Dendritic cell treated with granulocyte-macrophage colony-stimulating factor and Interleukin-4, amounts not matched to agents 40 ng/mL and 50 ng/mL, for 4 days (primary cell): ENCODE results near the gene ADGRE1.
"Not testable (repeated sequence)": the region's sequence is repeated elsewhere in the genome, so short reads cannot be mapped to it uniquely, and the experiment has no call there.

Experiments
- H3K27ac Mint-ChIP-seq: one replicate; pipeline ENCODE4 v1.8.0; 2022; ENCODE audit warnings: mild to moderate bottlenecking, mixed read lengths
- H3K27me3 Mint-ChIP-seq: one replicate; pipeline ENCODE4 v1.8.0; 2022; ENCODE audit warnings: mild to moderate bottlenecking, mixed read lengths
- H3K36me3 Mint-ChIP-seq: one replicate; pipeline ENCODE4 v1.8.0; 2022; ENCODE audit warnings: low read depth, mixed read lengths
- H3K4me1 Mint-ChIP-seq: one replicate; pipeline ENCODE4 v1.8.0; 2022; ENCODE audit warnings: low read depth, mixed read lengths
- H3K4me3 Mint-ChIP-seq: one replicate; pipeline ENCODE4 v1.8.0; 2022; ENCODE audit warnings: mild to moderate bottlenecking, moderate library complexity, mixed read lengths
- H3K9me3 Mint-ChIP-seq: one replicate; pipeline ENCODE4 v1.8.0; 2022; ENCODE audit warnings: mixed read lengths
- intact Hi-C: fragments of 100-400 bp; cut with micrococcal nuclease; formaldehyde crosslinking; loops from one replicate; pipeline ENCODE4 v1.15.0; 2022

The ADGRE1 gene

GRCh38 chr19:6864325-6864940 lies 22.9 kb upstream of the ADGRE1 start:
- no peak overlapping the region for H3K4me3 Mint-ChIP-seq
- no peaks in the 10 kb centered on the region for H3K9me3 Mint-ChIP-seq
- peaks cover 46% of the 10 kb centered on the region for H3K4me1 Mint-ChIP-seq
- H3K36me3 Mint-ChIP-seq = no peaks in the 10 kb centered on the region
- intact Hi-C loops = loop anchor here (10.0 kb wide), 1 partner anchor 90 kb away; the partner anchor contains the start of gene VAV1
- peak overlapping the region; percentile 58 for H3K27ac Mint-ChIP-seq
- peaks cover 2% of the 10 kb centered on the region for H3K27me3 Mint-ChIP-seq

DNA sequence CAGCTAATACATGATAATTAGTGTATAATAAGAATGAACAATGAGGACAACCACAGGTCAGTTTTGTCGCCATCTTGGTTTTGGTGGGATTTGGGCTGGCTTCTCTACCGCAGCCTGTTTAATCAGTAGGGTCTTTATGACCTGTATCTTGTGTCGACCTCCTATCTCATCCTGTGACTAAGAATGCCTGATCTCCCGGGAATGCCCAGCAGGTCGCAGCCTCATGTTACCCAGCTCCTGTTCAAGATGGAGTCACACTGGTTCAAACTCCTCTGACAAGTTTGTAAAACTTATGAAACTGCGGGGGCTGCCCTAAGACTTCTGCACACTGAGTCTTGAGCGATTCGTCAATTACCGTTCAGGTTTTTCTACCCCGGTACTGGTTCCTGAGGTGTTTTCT lies 21.5 kb upstream of the ADGRE1 start:
- H3K4me3 Mint-ChIP-seq = no peak overlapping the region
- intact Hi-C loops = loop anchor here (10.0 kb wide), 1 partner anchor 91 kb away; the partner anchor contains the start of gene VAV1
- peaks cover 2% of the 10 kb centered on the region for H3K27me3 Mint-ChIP-seq
- H3K36me3 Mint-ChIP-seq = no peaks in the 10 kb centered on the region
- H3K9me3 Mint-ChIP-seq = no peaks in the 10 kb centered on the region
- peaks cover 52% of the 10 kb centered on the region for H3K4me1 Mint-ChIP-seq
- peak overlapping the region; percentile 66 for H3K27ac Mint-ChIP-seq

- peak overlapping the region; percentile 66 for H3K27ac Mint-ChIP-seq
- H3K4me3 Mint-ChIP-seq = no peak overlapping the region
- H3K4me1 Mint-ChIP-seq = peaks cover 47% of the 10 kb centered on the region
- intact Hi-C loops = loop anchor here (10.0 kb wide), 1 partner anchor 92 kb away; the partner anchor contains the start of gene VAV1
- H3K36me3 Mint-ChIP-seq = no peaks in the 10 kb centered on the region
- H3K27me3 Mint-ChIP-seq = peaks cover 2% of the 10 kb centered on the region
- no peaks in the 10 kb centered on the region for H3K9me3 Mint-ChIP-seq
Measured at GRCh38 chr19:6866741-6867151, 20.6 kb upstream of the ADGRE1 start.

DNA sequence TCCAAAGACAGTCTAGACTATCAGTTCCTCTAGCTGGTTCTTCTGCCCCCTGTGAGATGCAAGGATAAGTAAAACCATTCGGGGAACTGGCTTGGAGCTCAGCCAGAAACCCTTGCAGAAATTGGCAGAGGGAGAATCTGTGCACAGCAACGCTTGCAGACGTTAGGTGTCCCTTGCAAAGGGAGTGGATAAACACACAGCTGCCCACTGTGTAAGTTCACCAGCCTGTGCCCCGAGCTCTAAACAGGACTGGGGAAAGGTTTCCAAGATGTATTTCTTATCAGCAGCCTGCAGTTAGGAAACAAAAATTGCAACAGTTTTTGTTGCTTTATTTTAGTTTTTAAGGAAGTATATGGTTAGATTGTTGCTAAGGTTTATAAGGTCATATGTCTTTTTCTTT lies 19.0 kb upstream of the ADGRE1 start:
- Mint-ChIP-seq H3K27me3 (peaks cover 2% of the 10 kb centered on the region), H3K36me3 (no peaks in the 10 kb centered on the region), H3K9me3 (no peaks in the 10 kb centered on the region), H3K4me3 (no peak overlapping the region), H3K27ac (peak overlapping the region; percentile 76), H3K4me1 (peaks cover 43% of the 10 kb centered on the region)
- intact Hi-C loops = loop anchor here (10.0 kb wide), 1 partner anchor 94 kb away; the partner anchor contains the start of gene VAV1

- not testable (repeated sequence) for H3K36me3 Mint-ChIP-seq, H3K27me3 Mint-ChIP-seq, H3K4me3 Mint-ChIP-seq, H3K27ac Mint-ChIP-seq, H3K9me3 Mint-ChIP-seq
- peaks cover 40% of the 10 kb centered on the region for H3K4me1 Mint-ChIP-seq
- intact Hi-C loops = loop anchor here (10.0 kb wide), 1 partner anchor 95 kb away; the partner anchor contains the start of gene VAV1
Measured at GRCh38 chr19:6869151-6869882, 18.1 kb upstream of the ADGRE1 start.

DNA sequence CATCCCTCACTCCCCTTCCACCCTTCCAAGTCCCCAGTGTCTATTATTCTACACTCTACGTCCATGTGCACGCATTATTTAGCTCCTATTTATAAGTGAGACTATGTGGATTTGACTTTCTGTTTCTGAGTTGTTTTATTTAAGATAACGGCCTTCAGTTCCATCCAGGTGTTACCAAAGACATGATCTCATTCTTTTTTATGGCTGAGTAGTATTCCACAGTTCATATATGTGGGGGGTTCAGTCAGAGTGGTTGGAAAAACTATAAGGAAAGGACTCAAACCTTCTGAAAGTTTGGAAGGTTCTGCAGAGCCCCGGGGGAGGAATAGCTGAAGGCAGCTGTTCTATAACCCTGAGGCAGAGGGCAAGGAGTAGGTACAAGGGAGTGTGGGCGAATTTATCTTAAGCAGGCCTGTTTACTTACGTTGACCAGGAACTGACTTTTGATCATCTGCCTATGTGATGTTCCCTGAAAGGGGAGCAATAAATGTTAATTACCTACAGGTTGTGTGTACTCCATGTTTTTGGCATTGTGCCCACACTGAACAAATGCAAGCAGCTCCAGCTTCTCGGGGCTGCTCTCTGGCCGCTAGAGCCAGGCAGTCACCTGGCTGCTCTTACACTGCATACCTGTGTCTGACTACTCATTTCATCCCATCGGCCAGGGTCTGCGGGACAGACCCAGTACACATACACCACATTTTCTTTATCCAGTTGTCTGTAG lies 13.5 kb upstream of the ADGRE1 start:
- Mint-ChIP-seq H3K36me3 (no peaks in the 10 kb centered on the region), H3K27me3 (peaks cover 17% of the 10 kb centered on the region), H3K9me3 (no peaks in the 10 kb centered on the region), H3K4me1 (peaks cover 42% of the 10 kb centered on the region), H3K4me3 (no peak overlapping the region), H3K27ac (peak overlapping the region; percentile 19)
- intact Hi-C loops = no loop called here

DNA sequence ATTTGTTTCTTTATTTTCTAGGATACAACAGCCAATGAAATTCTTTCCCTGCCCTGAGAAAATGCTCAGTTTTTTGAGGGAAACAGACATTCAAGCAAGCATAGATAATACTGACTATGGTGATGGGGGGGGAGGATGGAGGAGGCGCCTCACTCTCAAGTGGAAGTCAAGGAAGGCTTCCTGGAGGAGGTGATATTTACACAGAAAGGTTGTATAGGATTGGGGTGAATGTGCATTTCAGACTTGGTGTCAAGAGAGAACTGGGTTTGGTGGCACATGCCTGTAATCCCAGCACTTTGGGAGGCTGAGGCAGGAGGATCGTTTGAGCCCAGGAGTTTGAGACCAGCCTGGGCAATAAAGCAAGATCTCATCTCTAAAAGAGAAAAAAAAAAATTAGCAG lies 12.2 kb upstream of the ADGRE1 start:
- H3K27ac Mint-ChIP-seq = no peak overlapping the region
- H3K27me3 Mint-ChIP-seq = peaks cover 18% of the 10 kb centered on the region
- H3K4me3 Mint-ChIP-seq = no peak overlapping the region
- intact Hi-C loops = no loop called here
- H3K9me3 Mint-ChIP-seq = peaks cover 6% of the 10 kb centered on the region
- H3K4me1 Mint-ChIP-seq = peaks cover 31% of the 10 kb centered on the region
- no peaks in the 10 kb centered on the region for H3K36me3 Mint-ChIP-seq

GRCh38 chr19:6876748-6877147 lies 10.6 kb upstream of the ADGRE1 start:
- Mint-ChIP-seq H3K27me3 (peaks cover 20% of the 10 kb centered on the region), H3K4me3 (no peak overlapping the region), H3K4me1 (peaks cover 31% of the 10 kb centered on the region), H3K27ac (no peak overlapping the region), H3K9me3 (peaks cover 6% of the 10 kb centered on the region), H3K36me3 (no peaks in the 10 kb centered on the region)
- intact Hi-C loops = no loop called here

GRCh38 chr19:6877766-6878165 lies 9.6 kb upstream of the ADGRE1 start:
- Mint-ChIP-seq H3K9me3 (peaks cover 6% of the 10 kb centered on the region), H3K4me1 (peaks cover 31% of the 10 kb centered on the region), H3K27ac (no peak overlapping the region), H3K4me3 (no peak overlapping the region), H3K27me3 (peaks cover 20% of the 10 kb centered on the region), H3K36me3 (no peaks in the 10 kb centered on the region)
- intact Hi-C loops = no loop called here

DNA sequence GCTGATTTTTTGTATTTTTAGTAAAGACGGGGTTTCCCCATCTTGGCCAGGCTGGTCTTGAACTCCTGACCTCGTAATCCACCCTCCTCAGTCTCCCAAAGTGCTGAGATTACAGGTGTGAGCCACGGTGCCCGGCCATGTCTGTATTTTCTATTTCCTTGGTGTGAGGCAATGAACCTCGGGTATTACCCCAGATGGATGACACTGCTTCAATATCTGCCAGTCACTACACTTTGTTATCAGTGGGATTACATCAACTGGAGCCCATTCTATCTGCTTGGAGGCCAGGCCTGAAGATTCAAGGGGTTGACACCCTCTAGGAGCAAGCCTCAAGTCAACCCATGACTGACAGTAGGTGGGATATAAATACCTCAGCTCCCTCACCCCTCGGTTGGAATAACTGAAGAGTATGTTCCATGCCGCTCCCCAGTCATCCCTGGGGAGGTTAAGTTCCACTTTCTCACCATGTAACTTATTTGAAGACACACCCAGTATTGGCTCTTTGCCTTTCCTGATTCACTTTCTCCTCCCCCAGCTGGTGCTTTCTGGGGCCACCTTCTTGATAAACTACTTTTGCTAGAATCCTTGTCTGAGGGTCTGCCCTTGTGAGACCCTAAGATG lies 992 bp upstream of the ADGRE1 start:
- no peaks in the 10 kb centered on the region for H3K36me3 Mint-ChIP-seq
- peaks cover 25% of the 10 kb centered on the region for H3K4me1 Mint-ChIP-seq
- no peak overlapping the region for H3K4me3 Mint-ChIP-seq
- intact Hi-C loops = no loop called here
- peaks cover 10% of the 10 kb centered on the region for H3K9me3 Mint-ChIP-seq
- H3K27me3 Mint-ChIP-seq = no peaks in the 10 kb centered on the region
- H3K27ac Mint-ChIP-seq = peak overlapping the region; percentile 73

- H3K4me3 Mint-ChIP-seq = no peak overlapping the region
- no peak overlapping the region for H3K27ac Mint-ChIP-seq
- H3K9me3 Mint-ChIP-seq = peaks cover 12% of the 10 kb centered on the region
- peaks cover 46% of the 10 kb centered on the region for H3K4me1 Mint-ChIP-seq
- H3K36me3 Mint-ChIP-seq = peaks cover under 1% of the 10 kb centered on the region
- no peaks in the 10 kb centered on the region for H3K27me3 Mint-ChIP-seq
- intact Hi-C loops = no loop called here
Measured at GRCh38 chr19:6888967-6889366, 1.6 kb downstream of the ADGRE1 start.

- Mint-ChIP-seq H3K27me3 (no peaks in the 10 kb centered on the region), H3K4me1 (peaks cover 48% of the 10 kb centered on the region), H3K27ac (no peak overlapping the region), H3K4me3 (no peak overlapping the region), H3K36me3 (peaks cover 15% of the 10 kb centered on the region), H3K9me3 (peaks cover 27% of the 10 kb centered on the region)
- intact Hi-C loops = no loop called here
Measured at GRCh38 chr19:6890401-6890913, 3.1 kb downstream of the ADGRE1 start.

DNA sequence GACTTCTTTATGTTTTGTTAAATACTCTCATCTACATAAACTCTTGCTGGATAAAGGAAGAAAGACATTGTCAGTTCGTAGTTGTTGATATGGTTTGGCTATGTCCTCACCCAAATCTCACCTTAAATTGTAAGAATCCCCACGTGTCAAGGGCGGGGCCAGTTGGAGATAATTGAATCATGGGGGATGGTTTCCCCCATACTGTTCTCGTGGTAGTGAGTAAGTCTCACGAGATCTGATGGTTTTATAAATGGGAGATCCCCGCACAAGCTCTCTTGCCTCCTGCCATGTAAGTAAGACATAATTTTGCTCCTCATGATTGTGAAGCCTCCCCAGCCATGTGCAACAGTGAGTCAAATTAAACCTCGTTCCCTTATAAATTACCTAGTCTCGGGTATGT lies 3.6 kb downstream of the ADGRE1 start:
- Mint-ChIP-seq H3K4me3 (no peak overlapping the region), H3K27me3 (no peaks in the 10 kb centered on the region), H3K4me1 (peaks cover 48% of the 10 kb centered on the region), H3K27ac (no peak overlapping the region), H3K36me3 (peaks cover 15% of the 10 kb centered on the region), H3K9me3 (peaks cover 30% of the 10 kb centered on the region)
- intact Hi-C loops = no loop called here
